Neural progenitor cell (in vitro differentiated cells): Measurements from ENCODE around the gene C3orf22. TPM values are rescaled to one million over a fixed set of nuclear protein-coding genes. Genes with fewer than 3 reads are reported as not detected.
A peak's percentile ranks its signal among the peaks of the same experiment; 100 is the strongest.

ENCODE experiments used
- DNase-seq: peaks from one replicate; pipeline ENCODE4 v3.0.0-alpha.2; 2016; ENCODE audit warnings: low spot score
- H2AFZ ChIP-seq: fragments of 200-600 bp; sonication (generic); replicated peaks from 2 replicates; pipeline ENCODE4 v1.6.1; 2016; ENCODE audit warnings: antibody characterized with exemption
- H3F3A ChIP-seq: fragments of 200-600 bp; sonication (generic); 2 replicates; pipeline ENCODE4 v1.6.1; 2016; ENCODE audit warnings: antibody characterized with exemption, low read depth
- H3K27ac ChIP-seq: fragments of 200-600 bp; sonication (generic); 2 replicates; pipeline ENCODE4 v1.5.1; 2016; ENCODE audit warnings: mild to moderate bottlenecking
- H3K27me3 ChIP-seq: fragments of 200-600 bp; sonication (generic); 2 replicates; pipeline ENCODE4 v1.6.1; 2016; ENCODE audit warnings: mild to moderate bottlenecking, moderate library complexity
- H3K36me3 ChIP-seq: fragments of 200-600 bp; sonication (generic); 2 replicates; pipeline ENCODE4 v1.5.1; 2016
- H3K4me1 ChIP-seq: fragments of 200-600 bp; sonication (generic); 2 replicates; pipeline ENCODE4 v1.6.1; 2016; ENCODE audit warnings: mixed run types
- H3K4me2 ChIP-seq: fragments of 200-600 bp; sonication (generic); 2 replicates; pipeline ENCODE4 v1.6.1; 2016
- H3K4me3 ChIP-seq: fragments of 200-600 bp; sonication (generic); 2 replicates; pipeline ENCODE4 v1.5.1; 2016
- H3K79me2 ChIP-seq: fragments of 200-600 bp; sonication (generic); 2 replicates; pipeline ENCODE4 v1.6.1; 2016; ENCODE audit warnings: low read depth
- H3K9ac ChIP-seq: fragments of 200-600 bp; sonication (generic); 2 replicates; pipeline ENCODE4 v1.6.1; 2016
- H3K9me3 ChIP-seq: fragments of 200-600 bp; sonication (generic); 2 replicates; pipeline ENCODE4 v1.5.1; 2016; ENCODE audit warnings: low read depth
- H4K20me1 ChIP-seq: fragments of 200-600 bp; sonication (generic); 2 replicates; pipeline ENCODE4 v1.6.1; 2016; ENCODE audit warnings: low read depth
- H3K27ac Mint-ChIP-seq: 3 replicates; pipeline ENCODE4 v1.8.0; 2021; ENCODE audit warnings: mixed read lengths
- H3K27me3 Mint-ChIP-seq: 2 replicates; pipeline ENCODE4 v1.8.0; 2022; ENCODE audit warnings: low read depth, mild to moderate bottlenecking, inconsistent platforms, moderate library complexity, mixed read lengths; ENCODE audit not compliant: insufficient read depth
- H3K36me3 Mint-ChIP-seq: 3 replicates; pipeline ENCODE4 v1.8.0; 2021; ENCODE audit warnings: mixed read lengths
- H3K4me1 Mint-ChIP-seq: 3 replicates; pipeline ENCODE4 v1.8.0; 2021; ENCODE audit warnings: mixed read lengths
- H3K4me3 Mint-ChIP-seq: 3 replicates; pipeline ENCODE4 v1.8.0; 2021; ENCODE audit warnings: mild to moderate bottlenecking, moderate library complexity, mixed read lengths
- H3K9me3 Mint-ChIP-seq: 3 replicates; pipeline ENCODE4 v1.8.0; 2020; ENCODE audit warnings: mixed read lengths
- CTCF ChIP-seq: fragments of 200-600 bp; sonication (generic); IDR thresholded peaks from 2 replicates; pipeline ENCODE4 v1.5.1; 2017; ENCODE audit warnings: antibody characterized with exemption, mild to moderate bottlenecking
- EZH2 ChIP-seq: fragments of 200-600 bp; sonication (generic); IDR thresholded peaks from 2 replicates; pipeline ENCODE4 v1.6.1; 2017; ENCODE audit warnings: antibody characterized with exemption, mild to moderate bottlenecking, moderate library complexity
- EZH2phosphoT487 ChIP-seq: fragments of 200-600 bp; sonication (generic); IDR thresholded peaks from 2 replicates; pipeline ENCODE4 v1.6.1; 2017; ENCODE audit warnings: antibody characterized with exemption
- total RNA-seq: library from RNA; depleted of rRNA; stranded (reverse); fragments of >200 nt; gene quantifications from 2 replicates; pipeline ENCODE4 v1.2.3, GENCODE V29; 2015; ENCODE audit warnings: low replicate concordance

C3orf22 gene
- total RNA-seq, 1 donor from 2014 or later: not detected

- Histone ChIP-seq H3K27ac (no peak overlapping the region), H2AFZ (no peak overlapping the region), H3K79me2 (no peaks in the 10 kb centered on the region), H3K4me1 (no peaks in the 10 kb centered on the region), H3K9me3 (no peaks in the 10 kb centered on the region), H4K20me1 (no peaks in the 10 kb centered on the region), H3K36me3 (no peaks in the 10 kb centered on the region), H3K4me3 (no peak overlapping the region), H3F3A (no peaks in the 10 kb centered on the region), H3K27me3 (peaks cover 4% of the 10 kb centered on the region), H3K4me2 (no peak overlapping the region), H3K9ac (no peak overlapping the region)
- Mint-ChIP-seq H3K4me1 (peaks cover 3% of the 10 kb centered on the region), H3K27ac (no peak overlapping the region), H3K27me3 (no peaks in the 10 kb centered on the region), H3K9me3 (no peaks in the 10 kb centered on the region), H3K36me3 (no peaks in the 10 kb centered on the region), H3K4me3 (no peak overlapping the region)
- no peak for DNase-seq
- TF ChIP-seq EZH2 (no peak), EZH2phosphoT487 (no peak), CTCF (no peak)
These were observed 10.8 kb upstream of the C3orf22 start for GRCh38 chr3:126569390-126569975.

GRCh38 chr3:126568776-126569342 is 10.1 kb upstream of the C3orf22 start:
- no peaks in the 10 kb centered on the region for H3K9me3 ChIP-seq
- no peak overlapping the region for H3K4me3 ChIP-seq
- no peaks in the 10 kb centered on the region for H4K20me1 ChIP-seq
- Mint-ChIP-seq H3K4me1 (peaks cover 3% of the 10 kb centered on the region), H3K36me3 (no peaks in the 10 kb centered on the region), H3K9me3 (no peaks in the 10 kb centered on the region), H3K4me3 (no peak overlapping the region), H3K27ac (no peak overlapping the region), H3K27me3 (no peaks in the 10 kb centered on the region)
- H3K27me3 ChIP-seq: peaks cover 4% of the 10 kb centered on the region
- H3K36me3 ChIP-seq: no peaks in the 10 kb centered on the region
- H3K4me2 ChIP-seq: no peak overlapping the region
- no peak overlapping the region for H3K9ac ChIP-seq
- H2AFZ ChIP-seq: no peak overlapping the region
- H3K79me2 ChIP-seq: no peaks in the 10 kb centered on the region
- no peaks in the 10 kb centered on the region for H3K4me1 ChIP-seq
- no peaks in the 10 kb centered on the region for H3F3A ChIP-seq
- no peak overlapping the region for H3K27ac ChIP-seq
- TF ChIP-seq EZH2 (no peak), CTCF (no peak), EZH2phosphoT487 (no peak)
- DNase-seq: no peak

- Mint-ChIP-seq H3K4me3 (no peak overlapping the region), H3K27ac (peak overlapping the region; percentile 63), H3K27me3 (no peaks in the 10 kb centered on the region), H3K4me1 (peaks cover 3% of the 10 kb centered on the region), H3K36me3 (no peaks in the 10 kb centered on the region), H3K9me3 (peaks cover under 1% of the 10 kb centered on the region)
- no peak overlapping the region for H3K9ac ChIP-seq
- TF ChIP-seq EZH2phosphoT487: no peak
- no peak for TF ChIP-seq EZH2
- no peak for TF ChIP-seq CTCF
- no peak overlapping the region for H3K4me3 ChIP-seq
- H3K79me2 ChIP-seq: no peaks in the 10 kb centered on the region
- DNase-seq: peak; percentile 39
- H2AFZ ChIP-seq: no peak overlapping the region
- H3K27ac ChIP-seq: no peak overlapping the region
- H3F3A ChIP-seq: no peaks in the 10 kb centered on the region
- H3K27me3 ChIP-seq: peaks cover 4% of the 10 kb centered on the region
- H3K4me1 ChIP-seq: no peaks in the 10 kb centered on the region
- no peak overlapping the region for H3K4me2 ChIP-seq
- no peaks in the 10 kb centered on the region for H3K9me3 ChIP-seq
- H4K20me1 ChIP-seq: no peaks in the 10 kb centered on the region
- H3K36me3 ChIP-seq: no peaks in the 10 kb centered on the region
These were observed 9.1 kb upstream of the C3orf22 start for GRCh38 chr3:126567696-126568438.
